ENCODE results near the gene TSC2. TPM values are rescaled to one million over a fixed set of nuclear protein-coding genes. Genes with fewer than 3 reads are reported as not detected.
"Not testable (repeated sequence)": the region's sequence is repeated elsewhere in the genome, so short reads cannot be mapped to it uniquely, and the experiment has no call there.

TSC2 gene
- total RNA-seq, 2 donors from 2014 or later, result 75.3 to 143 TPM

- H3K9me3 ChIP-seq; H3K27me3 ChIP-seq; H3K36me3 ChIP-seq; intact Hi-C loops (cut with DNase I); H3K4me3 ChIP-seq; H3K27ac ChIP-seq; H3K9ac ChIP-seq (ENCODE audit: low read depth in 2 of 2, low read length in 2 of 2); DNase-seq; H3K4me1 ChIP-seq: not testable (repeated sequence)
Measured at GRCh38 chr16:2111412-2112335, 63.9 kb downstream of the TSC2 start.

GRCh38 chr16:2112539-2113106 lies 64.8 kb downstream of the TSC2 start:
- H3K4me1 ChIP-seq; H3K27ac ChIP-seq; H3K9ac ChIP-seq (ENCODE audit: low read depth in 2 of 2, low read length in 2 of 2); H3K9me3 ChIP-seq; intact Hi-C loops (cut with DNase I); DNase-seq; H3K36me3 ChIP-seq; H3K4me3 ChIP-seq; H3K27me3 ChIP-seq: not testable (repeated sequence)

GRCh38 chr16:2114225-2114624 lies 66.4 kb downstream of the TSC2 start:
- H3K36me3 ChIP-seq; intact Hi-C loops (cut with DNase I); H3K4me1 ChIP-seq: not testable (repeated sequence)

GRCh38 chr16:2114885-2115590 lies 67.3 kb downstream of the TSC2 start:
- H3K9ac ChIP-seq (ENCODE audit: low read depth in 2 of 2, low read length in 2 of 2); DNase-seq; intact Hi-C loops (cut with DNase I); H3K4me1 ChIP-seq; H3K4me3 ChIP-seq; H3K27me3 ChIP-seq; H3K9me3 ChIP-seq; H3K27ac ChIP-seq; H3K36me3 ChIP-seq: not testable (repeated sequence)

More at GRCh38 chr16:2114225-2114624, 66.4 kb downstream of the TSC2 start:
- H3K9me3 ChIP-seq; H3K9ac ChIP-seq (ENCODE audit: low read depth in 2 of 2, low read length in 2 of 2); DNase-seq; H3K4me3 ChIP-seq; H3K27ac ChIP-seq; H3K27me3 ChIP-seq: not testable (repeated sequence)

GRCh38 chr16:2115591-2115973 lies 67.8 kb downstream of the TSC2 start:
- Histone ChIP-seq H3K27me3 (no peaks in the 10 kb centered on the region), H3K9ac (ENCODE audit: low read depth in 2 of 2, low read length in 2 of 2) (no peak overlapping the region), H3K9me3 (no peaks in the 10 kb centered on the region), H3K27ac (no peak overlapping the region), H3K4me3 (no peak overlapping the region), H3K36me3 (no peaks in the 10 kb centered on the region), H3K4me1 (no peaks in the 10 kb centered on the region)
- intact Hi-C loops (cut with DNase I), result no loop called here
- TF ChIP-seq CTCF (IDR thresholded peaks at IDR 0.05), result no peak
- no peak for DNase-seq

- H3K36me3 ChIP-seq; H3K27ac ChIP-seq; intact Hi-C loops (cut with DNase I); H3K4me3 ChIP-seq; H3K27me3 ChIP-seq; DNase-seq; H3K4me1 ChIP-seq; H3K9ac ChIP-seq (ENCODE audit: low read depth in 2 of 2, low read length in 2 of 2); H3K9me3 ChIP-seq: not testable (repeated sequence)
Measured at GRCh38 chr16:2116428-2116827, 68.6 kb downstream of the TSC2 start.

- H3K9ac ChIP-seq (ENCODE audit: low read depth in 2 of 2, low read length in 2 of 2); H3K27me3 ChIP-seq: not testable (repeated sequence)
Measured at GRCh38 chr16:2117341-2117740, 69.6 kb downstream of the TSC2 start.

GRCh38 chr16:2117960-2118722 lies 70.4 kb downstream of the TSC2 start:
- H3K4me3 ChIP-seq; DNase-seq; H3K9ac ChIP-seq (ENCODE audit: low read depth in 2 of 2, low read length in 2 of 2); H3K27ac ChIP-seq; intact Hi-C loops (cut with DNase I); H3K27me3 ChIP-seq; H3K9me3 ChIP-seq; H3K36me3 ChIP-seq; H3K4me1 ChIP-seq: not testable (repeated sequence)

More at GRCh38 chr16:2117341-2117740, 69.6 kb downstream of the TSC2 start:
- DNase-seq; H3K4me3 ChIP-seq; H3K9me3 ChIP-seq; H3K36me3 ChIP-seq; H3K4me1 ChIP-seq; intact Hi-C loops (cut with DNase I); H3K27ac ChIP-seq: not testable (repeated sequence)

GRCh38 chr16:2121325-2121724 lies 73.5 kb downstream of the TSC2 start:
- H3K36me3 ChIP-seq; H3K9ac ChIP-seq (ENCODE audit: low read depth in 2 of 2, low read length in 2 of 2); intact Hi-C loops (cut with DNase I); DNase-seq; H3K4me3 ChIP-seq; H3K4me1 ChIP-seq; H3K9me3 ChIP-seq; H3K27me3 ChIP-seq; H3K27ac ChIP-seq: not testable (repeated sequence)

All from colonic mucosa (tissue), 4 donors.